Measurements from ENCODE around the gene ZNF503.

Gene ZNF503

GRCh38 chr10:75431180-75432111 lies 29.9 kb upstream of the ZNF503 start, which contains the start of gene LRMDA:
LRMDA (plus strand) TSS chr10:75431624.
- Histone ChIP-seq H3K9ac (ENCODE audit: low read length in 2 of 2) (peak within 1 kb of the TSS; percentile 14 to 51), H3K4me1 (ENCODE audit: control insufficient read depth, insufficient read depth, low read length) (peaks cover 20% of the 10 kb centered on the region), H3K36me3 (ENCODE audit: control insufficient read depth in 2 of 2, insufficient read depth in 2 of 2, low read length in 2 of 2) (no peaks in the 10 kb centered on the region), H3K4me3 (ENCODE audit: low read length in 2 of 2) (peak within 1 kb of the TSS; percentile 46 to 76), H3K9me3 (ENCODE audit: control insufficient read depth in 2 of 2, low read length in 2 of 2) (no peaks in the 10 kb centered on the region), H3K27ac (ENCODE audit: low read length) (peak within 1 kb of the TSS; percentile 24), H3K27me3 (ENCODE audit: control insufficient read depth in 1 of 2, insufficient read depth in 2 of 2, low read length in 2 of 2) (peaks cover 0 to 7% of the 10 kb centered on the region in 2 donors)

- Histone ChIP-seq H3K9ac (ENCODE audit: low read length in 2 of 2) (no peak overlapping the region), H3K4me3 (ENCODE audit: low read length in 2 of 2) (peak overlapping the region in 1 of 2 donors; percentile 22), H3K4me1 (ENCODE audit: control insufficient read depth, insufficient read depth, low read length) (peaks cover 20% of the 10 kb centered on the region)
Measured at GRCh38 chr10:75430000-75430763, 28.6 kb upstream of the ZNF503 start.

GRCh38 chr10:75429159-75429827 lies 27.7 kb upstream of the ZNF503 start:
- Histone ChIP-seq H3K9ac (ENCODE audit: low read length in 2 of 2) (no peak overlapping the region), H3K9me3 (ENCODE audit: control insufficient read depth in 2 of 2, low read length in 2 of 2) (no peaks in the 10 kb centered on the region), H3K27ac (ENCODE audit: low read length) (no peak overlapping the region), H3K36me3 (ENCODE audit: control insufficient read depth in 2 of 2, insufficient read depth in 2 of 2, low read length in 2 of 2) (no peaks in the 10 kb centered on the region), H3K27me3 (ENCODE audit: control insufficient read depth in 1 of 2, insufficient read depth in 2 of 2, low read length in 2 of 2) (peaks cover 2 to 7% of the 10 kb centered on the region in 2 donors), H3K4me1 (ENCODE audit: control insufficient read depth, insufficient read depth, low read length) (peaks cover 20% of the 10 kb centered on the region), H3K4me3 (ENCODE audit: low read length in 2 of 2) (no peak overlapping the region)

More at GRCh38 chr10:75430000-75430763, 28.6 kb upstream of the ZNF503 start:
- Histone ChIP-seq H3K36me3 (ENCODE audit: control insufficient read depth in 2 of 2, insufficient read depth in 2 of 2, low read length in 2 of 2) (no peaks in the 10 kb centered on the region), H3K9me3 (ENCODE audit: control insufficient read depth in 2 of 2, low read length in 2 of 2) (no peaks in the 10 kb centered on the region), H3K27ac (ENCODE audit: low read length) (no peak overlapping the region), H3K27me3 (ENCODE audit: control insufficient read depth in 1 of 2, insufficient read depth in 2 of 2, low read length in 2 of 2) (peaks cover 0 to 7% of the 10 kb centered on the region in 2 donors)

GRCh38 chr10:75428434-75429158 lies 27.0 kb upstream of the ZNF503 start:
- Histone ChIP-seq H3K4me1 (ENCODE audit: control insufficient read depth, insufficient read depth, low read length) (peaks cover 20% of the 10 kb centered on the region), H3K4me3 (ENCODE audit: low read length in 2 of 2) (no peak overlapping the region), H3K27ac (ENCODE audit: low read length) (no peak overlapping the region), H3K36me3 (ENCODE audit: control insufficient read depth in 2 of 2, insufficient read depth in 2 of 2, low read length in 2 of 2) (no peaks in the 10 kb centered on the region), H3K9ac (ENCODE audit: low read length in 2 of 2) (no peak overlapping the region), H3K27me3 (ENCODE audit: control insufficient read depth in 1 of 2, insufficient read depth in 2 of 2, low read length in 2 of 2) (peaks cover 2 to 7% of the 10 kb centered on the region in 2 donors), H3K9me3 (ENCODE audit: control insufficient read depth in 2 of 2, low read length in 2 of 2) (no peaks in the 10 kb centered on the region)

GRCh38 chr10:75427951-75428350 lies 26.4 kb upstream of the ZNF503 start:
- Histone ChIP-seq H3K4me3 (ENCODE audit: low read length in 2 of 2) (no peak overlapping the region), H3K4me1 (ENCODE audit: control insufficient read depth, insufficient read depth, low read length) (peaks cover 20% of the 10 kb centered on the region), H3K27ac (ENCODE audit: low read length) (no peak overlapping the region), H3K36me3 (ENCODE audit: control insufficient read depth in 2 of 2, insufficient read depth in 2 of 2, low read length in 2 of 2) (no peaks in the 10 kb centered on the region), H3K27me3 (ENCODE audit: control insufficient read depth in 1 of 2, insufficient read depth in 2 of 2, low read length in 2 of 2) (peaks cover 2 to 4% of the 10 kb centered on the region in 2 donors), H3K9me3 (ENCODE audit: control insufficient read depth in 2 of 2, low read length in 2 of 2) (no peaks in the 10 kb centered on the region), H3K9ac (ENCODE audit: low read length in 2 of 2) (no peak overlapping the region)

GRCh38 chr10:75426880-75427279 lies 25.3 kb upstream of the ZNF503 start:
- Histone ChIP-seq H3K36me3 (ENCODE audit: control insufficient read depth in 2 of 2, insufficient read depth in 2 of 2, low read length in 2 of 2) (no peaks in the 10 kb centered on the region), H3K27me3 (ENCODE audit: control insufficient read depth in 1 of 2, insufficient read depth in 2 of 2, low read length in 2 of 2) (peaks cover 2 to 4% of the 10 kb centered on the region in 2 donors), H3K27ac (ENCODE audit: low read length) (no peak overlapping the region), H3K4me1 (ENCODE audit: control insufficient read depth, insufficient read depth, low read length) (peaks cover 16% of the 10 kb centered on the region), H3K4me3 (ENCODE audit: low read length in 2 of 2) (no peak overlapping the region), H3K9ac (ENCODE audit: low read length in 2 of 2) (no peak overlapping the region), H3K9me3 (ENCODE audit: control insufficient read depth in 2 of 2, low read length in 2 of 2) (no peaks in the 10 kb centered on the region)

- Histone ChIP-seq H3K4me3 (ENCODE audit: low read length in 2 of 2) (no peak overlapping the region), H3K4me1 (ENCODE audit: control insufficient read depth, insufficient read depth, low read length) (peaks cover 7% of the 10 kb centered on the region), H3K9me3 (ENCODE audit: control insufficient read depth in 2 of 2, low read length in 2 of 2) (no peaks in the 10 kb centered on the region), H3K27me3 (ENCODE audit: control insufficient read depth in 1 of 2, insufficient read depth in 2 of 2, low read length in 2 of 2) (peaks cover 0 to 2% of the 10 kb centered on the region in 2 donors), H3K27ac (ENCODE audit: low read length) (no peak overlapping the region), H3K36me3 (ENCODE audit: control insufficient read depth in 2 of 2, insufficient read depth in 2 of 2, low read length in 2 of 2) (no peaks in the 10 kb centered on the region), H3K9ac (ENCODE audit: low read length in 2 of 2) (no peak overlapping the region)
Measured at GRCh38 chr10:75425291-75426079, 23.9 kb upstream of the ZNF503 start.

GRCh38 chr10:75424571-75424970 lies 23.0 kb upstream of the ZNF503 start:
- Histone ChIP-seq H3K4me3 (ENCODE audit: low read length in 2 of 2) (no peak overlapping the region), H3K27me3 (ENCODE audit: control insufficient read depth in 1 of 2, insufficient read depth in 2 of 2, low read length in 2 of 2) (peaks cover 0 to 2% of the 10 kb centered on the region in 2 donors), H3K4me1 (ENCODE audit: control insufficient read depth, insufficient read depth, low read length) (no peaks in the 10 kb centered on the region), H3K36me3 (ENCODE audit: control insufficient read depth in 2 of 2, insufficient read depth in 2 of 2, low read length in 2 of 2) (no peaks in the 10 kb centered on the region), H3K9me3 (ENCODE audit: control insufficient read depth in 2 of 2, low read length in 2 of 2) (no peaks in the 10 kb centered on the region), H3K9ac (ENCODE audit: low read length in 2 of 2) (no peak overlapping the region), H3K27ac (ENCODE audit: low read length) (no peak overlapping the region)

GRCh38 chr10:75422913-75423312 lies 21.3 kb upstream of the ZNF503 start:
- peaks cover 0 to 2% of the 10 kb centered on the region in 2 donors for H3K27me3 ChIP-seq (ENCODE audit: control insufficient read depth in 1 of 2, insufficient read depth in 2 of 2, low read length in 2 of 2)
- H3K9ac ChIP-seq (ENCODE audit: low read length in 2 of 2): no peak overlapping the region
- H3K36me3 ChIP-seq (ENCODE audit: control insufficient read depth in 2 of 2, insufficient read depth in 2 of 2, low read length in 2 of 2): no peaks in the 10 kb centered on the region
- no peaks in the 10 kb centered on the region for H3K4me1 ChIP-seq (ENCODE audit: control insufficient read depth, insufficient read depth, low read length)
- no peak overlapping the region for H3K27ac ChIP-seq (ENCODE audit: low read length)
- H3K9me3 ChIP-seq (ENCODE audit: control insufficient read depth in 2 of 2, low read length in 2 of 2): no peaks in the 10 kb centered on the region
- no peak overlapping the region for H3K4me3 ChIP-seq (ENCODE audit: low read length in 2 of 2)

Measured in stomach smooth muscle (tissue), 2 donors.